GM19351 (cell line): ENCODE data around the gene AMH.

Experiments used
- ATAC-seq: cut with Tn5 transposase; IDR thresholded peaks from one replicate; pipeline ENCODE4 v1.9.1; 2021; ENCODE audit warnings: mild to moderate bottlenecking, moderate library complexity; ENCODE audit not compliant: unreplicated experiment

Gene AMH

DNA sequence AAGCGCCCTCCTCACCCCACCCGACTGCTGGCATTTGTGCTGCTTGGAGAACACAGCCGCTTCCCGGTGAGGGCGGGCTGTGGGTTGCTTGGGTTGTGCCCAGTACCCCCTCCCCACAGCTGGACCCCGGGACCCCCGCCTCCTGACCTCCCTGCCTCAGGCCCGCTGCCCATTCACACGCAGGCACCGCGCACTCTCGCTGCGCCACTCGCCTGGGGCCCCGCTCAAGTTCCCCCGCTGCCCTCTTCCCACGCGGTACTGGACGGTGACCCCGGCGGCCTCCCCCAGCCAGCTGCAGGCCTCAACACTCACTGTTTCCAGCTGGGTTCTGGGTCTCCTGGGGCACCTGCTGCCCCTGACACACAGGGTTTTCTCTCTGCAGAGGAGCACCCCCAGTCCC, 29.4 kb upstream of the AMH start:
- no peak for ATAC-seq

GRCh38 chr19:2221250-2221831, 27.8 kb upstream of the AMH start:
- ATAC-seq: no peak

DNA sequence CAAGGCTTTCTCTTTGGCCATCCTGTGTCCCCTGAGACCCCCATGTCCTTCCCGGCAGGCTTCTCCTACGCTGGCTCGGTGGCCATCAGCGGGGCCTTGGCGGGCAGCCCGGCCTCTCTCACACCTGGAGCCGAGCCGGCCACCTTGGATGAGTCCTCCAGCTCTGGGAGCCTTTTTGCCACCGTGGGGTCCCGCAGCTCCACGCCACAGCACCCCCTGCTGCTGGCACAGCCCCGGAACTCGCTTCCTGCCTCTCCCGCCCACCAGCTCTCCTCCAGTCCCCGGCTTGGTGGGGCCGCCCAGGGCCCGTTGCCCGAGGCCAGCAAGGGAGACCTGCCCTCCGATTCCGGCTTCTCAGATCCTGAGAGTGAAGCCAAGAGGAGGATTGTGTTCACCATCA, 27.2 kb upstream of the AMH start:
- ATAC-seq: no peak

DNA sequence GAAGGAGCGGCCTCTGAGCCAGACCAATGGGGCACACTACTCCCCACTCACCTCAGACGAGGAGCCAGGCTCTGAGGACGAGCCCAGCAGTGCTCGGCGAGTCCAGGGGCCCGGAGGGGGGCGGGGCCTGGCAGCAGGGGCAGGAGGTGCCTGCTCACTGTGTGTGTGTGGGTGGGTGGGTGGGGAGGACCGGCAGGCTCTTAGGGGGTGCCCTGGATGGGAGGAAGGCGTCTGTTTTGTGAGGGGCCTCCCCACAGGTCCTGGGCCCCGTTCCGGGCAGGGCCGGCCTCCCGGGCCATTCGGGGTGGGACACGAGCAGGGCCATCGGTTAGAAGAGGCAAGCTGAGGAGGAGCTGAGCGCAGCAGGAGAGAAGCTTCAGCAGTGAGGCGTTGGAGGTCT, 25.7 kb upstream of the AMH start:
- ATAC-seq: no peak

GRCh38 chr19:2223959-2224358, 25.2 kb upstream of the AMH start:
- ATAC-seq: no peak

DNA sequence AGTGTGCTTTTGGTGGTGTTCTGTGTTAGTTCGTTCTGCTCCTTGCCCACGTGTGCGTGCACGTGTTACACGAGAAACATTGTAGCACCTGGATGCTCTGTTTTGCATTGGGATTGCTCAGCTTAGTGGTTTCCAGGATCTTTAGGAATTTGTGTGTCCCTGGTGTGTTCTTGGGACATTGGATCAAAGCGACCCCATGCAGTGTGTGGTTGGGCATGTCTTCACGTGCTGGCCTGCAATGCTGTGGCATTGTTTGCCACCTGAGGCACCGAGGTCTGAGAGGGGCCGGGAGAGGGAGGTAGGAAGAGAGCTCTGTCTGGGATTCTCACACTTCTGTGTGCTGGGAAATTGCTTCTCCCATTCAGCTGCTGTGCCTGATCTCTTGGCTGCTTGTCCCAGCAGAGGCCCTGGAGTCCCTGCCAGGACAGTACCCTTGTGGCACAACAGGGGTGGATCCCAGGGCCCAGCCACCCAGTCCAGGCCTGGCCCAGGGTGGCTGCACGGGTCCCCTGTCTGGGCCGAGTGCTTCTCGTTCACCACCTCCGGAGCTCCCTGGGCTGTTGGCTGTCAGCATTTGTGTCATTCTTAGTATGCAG, 24.3 kb upstream of the AMH start:
- no peak for ATAC-seq

- ATAC-seq: no peak
Observed at GRCh38 chr19:2225415-2226050, 23.6 kb upstream of the AMH start.

DNA sequence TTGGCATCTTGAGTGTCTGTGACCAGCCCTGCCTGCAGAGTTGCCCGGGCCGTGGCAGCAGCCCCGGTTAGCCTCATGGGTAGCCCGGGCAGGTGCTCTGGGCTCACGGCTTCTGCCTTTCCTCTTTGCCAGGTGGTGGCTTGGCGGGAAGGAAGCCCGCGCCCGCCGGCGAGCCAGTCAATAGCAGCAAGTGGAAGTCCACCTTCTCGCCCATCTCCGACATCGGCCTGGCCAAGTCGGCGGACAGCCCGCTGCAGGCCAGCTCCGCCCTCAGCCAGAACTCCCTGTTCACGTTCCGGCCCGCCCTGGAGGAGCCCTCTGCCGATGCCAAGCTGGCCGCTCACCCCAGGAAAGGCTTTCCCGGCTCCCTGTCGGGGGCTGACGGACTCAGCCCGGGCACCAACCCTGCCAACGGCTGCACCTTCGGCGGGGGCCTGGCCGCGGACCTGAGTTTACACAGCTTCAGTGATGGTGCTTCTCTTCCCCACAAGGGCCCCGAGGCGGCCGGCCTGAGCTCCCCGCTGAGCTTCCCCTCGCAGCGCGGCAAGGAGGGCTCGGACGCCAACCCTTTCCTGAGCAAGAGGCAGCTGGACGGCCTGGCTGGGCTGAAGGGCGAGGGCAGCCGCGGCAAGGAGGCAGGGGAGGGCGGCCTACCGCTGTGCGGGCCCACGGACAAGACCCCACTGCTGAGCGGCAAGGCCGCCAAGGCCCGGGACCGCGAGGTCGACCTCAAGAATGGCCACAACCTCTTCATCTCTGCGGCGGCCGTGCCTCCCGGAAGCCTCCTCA, 22.9 kb upstream of the AMH start:
- ATAC-seq: no peak

GRCh38 chr19:2226840-2227360, 22.2 kb upstream of the AMH start:
- no peak for ATAC-seq

DNA sequence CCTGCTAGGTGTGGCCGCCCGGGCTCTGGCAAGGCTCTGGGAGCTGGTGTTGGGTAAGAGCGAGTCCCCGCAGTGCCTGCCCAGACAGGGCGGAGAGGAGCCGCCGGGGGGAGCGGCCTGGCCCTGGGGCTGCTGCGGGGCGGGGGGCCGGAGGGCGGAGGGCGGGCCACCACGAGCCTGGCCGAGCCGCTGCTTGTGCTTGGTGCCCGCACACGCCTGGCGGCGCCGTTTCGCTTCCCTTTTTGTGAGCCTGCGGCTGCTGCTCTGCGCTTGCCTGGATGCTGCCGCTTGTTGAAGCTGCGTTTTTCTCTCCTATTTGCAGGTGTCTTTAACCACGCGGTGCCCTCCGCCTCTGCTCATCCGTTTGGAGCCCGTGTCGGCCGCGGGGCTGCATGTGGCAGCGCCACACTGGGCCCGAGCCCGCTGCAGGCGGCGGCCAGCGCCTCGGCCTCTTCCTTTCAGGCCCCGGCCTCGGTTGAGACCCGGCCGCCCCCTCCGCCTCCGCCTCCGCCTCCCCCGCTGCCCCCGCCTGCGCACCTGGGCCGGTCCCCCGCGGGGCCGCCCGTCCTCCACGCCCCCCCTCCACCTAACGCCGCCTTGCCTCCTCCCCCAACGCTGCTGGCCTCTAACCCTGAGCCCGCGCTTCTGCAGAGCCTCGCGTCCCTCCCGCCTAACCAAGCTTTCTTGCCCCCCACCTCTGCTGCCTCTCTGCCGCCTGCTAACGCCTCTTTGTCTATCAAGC, 21.5 kb upstream of the AMH start:
- peak; percentile 51 for ATAC-seq

DNA sequence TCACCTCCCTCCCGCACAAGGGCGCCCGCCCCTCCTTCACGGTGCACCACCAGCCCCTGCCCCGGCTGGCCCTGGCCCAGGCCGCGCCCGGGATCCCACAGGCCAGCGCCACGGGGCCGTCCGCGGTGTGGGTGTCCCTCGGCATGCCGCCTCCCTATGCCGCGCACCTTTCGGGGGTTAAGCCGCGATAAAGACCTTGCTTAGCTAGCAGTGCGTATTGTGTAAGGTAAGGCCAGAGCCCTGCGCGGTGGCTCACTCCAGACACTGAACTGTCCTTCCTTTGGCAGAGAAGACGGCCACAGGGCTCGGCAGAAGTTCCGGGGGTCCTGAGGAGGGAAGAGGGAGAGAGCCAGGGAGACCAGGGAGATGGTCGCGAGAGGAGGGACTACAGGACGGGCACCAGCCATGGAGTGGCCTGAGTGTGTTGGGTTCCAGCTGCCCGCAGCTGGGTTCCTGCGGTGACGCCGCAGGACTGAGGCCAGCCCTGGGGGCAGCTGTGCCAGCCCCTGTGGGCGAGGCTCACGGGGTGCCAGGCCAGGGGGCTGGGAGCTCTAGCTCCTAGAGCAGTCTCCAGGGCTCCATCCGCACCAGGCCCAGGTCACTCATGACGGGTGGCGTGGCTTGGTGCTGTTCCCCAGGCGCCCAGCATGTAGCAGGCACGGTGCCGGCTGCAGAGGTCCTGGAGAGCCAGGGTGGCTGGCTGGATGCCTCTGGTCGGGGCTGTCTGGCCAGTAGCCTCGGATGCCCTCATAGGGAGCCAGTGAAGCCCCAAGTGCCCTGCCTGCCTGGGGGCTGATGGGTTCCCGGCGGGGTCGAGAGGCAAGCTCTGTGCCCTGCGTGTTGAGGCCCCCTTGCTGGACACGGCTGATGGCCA, 20.7 kb upstream of the AMH start:
- no peak for ATAC-seq

DNA sequence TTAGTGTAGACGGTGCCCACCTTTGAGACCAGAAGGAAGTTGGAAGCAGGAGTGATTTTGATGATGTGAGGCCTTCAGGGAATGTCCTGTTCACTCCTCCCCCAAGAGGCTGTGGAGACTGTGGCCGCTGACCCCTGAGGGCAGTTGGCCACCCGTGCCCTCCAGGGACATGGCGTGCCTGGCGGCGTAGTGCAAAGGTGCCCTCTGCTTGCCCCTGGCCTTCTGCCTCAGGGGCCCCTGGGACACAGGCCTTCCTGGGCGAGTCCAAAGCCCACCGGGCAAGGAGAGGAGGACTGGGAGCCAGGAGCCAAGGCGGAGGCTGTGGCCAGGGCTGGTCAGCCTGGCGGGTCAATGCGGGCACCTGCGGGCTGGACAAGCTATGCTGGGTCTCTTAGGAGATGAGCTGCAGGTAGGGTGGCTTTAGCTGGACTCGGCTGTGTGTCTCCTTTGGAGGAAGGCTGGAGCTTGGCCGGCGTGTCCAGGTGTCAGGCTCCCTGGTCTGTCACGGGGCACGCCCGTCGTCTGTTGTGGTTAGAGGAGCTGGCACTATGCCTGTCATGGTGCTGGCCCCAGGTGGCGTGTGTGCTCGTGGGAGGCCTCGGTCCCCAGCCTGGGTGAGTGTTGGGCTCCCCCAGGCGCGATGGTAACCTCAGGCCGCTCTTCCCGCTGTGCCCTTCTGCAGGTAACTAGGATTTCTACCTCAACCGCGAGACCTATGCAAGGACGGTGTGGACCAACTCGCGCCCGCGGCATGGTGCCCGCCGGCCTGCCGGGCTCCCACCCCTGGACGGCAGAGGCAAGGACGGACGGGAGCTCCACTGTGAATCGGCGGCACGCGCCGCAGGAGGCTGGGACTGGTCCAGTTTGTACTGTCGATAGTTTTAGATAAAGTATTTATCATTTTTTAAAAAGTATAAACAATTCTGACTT, 19.8 kb upstream of the AMH start:
- ATAC-seq: no peak

GRCh38 chr19:2230033-2230531, 19.0 kb upstream of the AMH start:
- no peak for ATAC-seq

DNA sequence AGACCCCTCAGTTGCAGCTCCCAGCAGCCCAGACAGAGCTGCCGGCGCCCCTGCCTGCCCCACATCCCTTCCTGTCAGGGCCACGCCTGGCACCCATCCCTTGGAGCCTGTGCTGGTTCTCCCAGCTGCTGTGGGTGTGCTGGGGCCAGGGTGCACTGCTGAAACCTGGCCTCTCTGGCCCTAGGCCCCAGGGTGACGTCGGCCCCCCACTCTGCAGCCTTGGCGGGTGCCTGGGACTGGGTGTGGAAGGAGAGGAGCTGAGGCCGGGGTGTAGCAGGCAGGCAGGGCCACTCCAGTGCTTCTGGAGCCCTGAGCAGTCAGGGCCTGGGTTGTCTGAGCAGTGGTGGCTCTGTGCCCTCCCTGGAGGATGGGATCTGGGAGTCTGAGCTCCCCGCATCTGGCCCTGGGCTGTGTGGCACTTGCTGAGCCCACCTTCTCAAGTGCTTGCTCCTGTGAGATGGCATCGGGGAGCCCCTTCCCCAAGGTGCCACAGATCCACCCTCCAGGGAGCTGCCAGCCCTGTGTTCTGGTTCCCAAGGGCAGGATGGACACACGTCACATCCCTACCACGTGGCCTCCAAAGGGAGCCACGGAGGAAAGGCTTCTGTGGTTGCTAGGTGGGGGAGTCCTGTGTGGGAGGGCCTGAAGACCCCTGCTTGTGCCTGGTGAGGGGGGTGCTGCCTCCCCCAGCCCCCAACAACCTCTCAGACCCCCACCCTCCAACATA, 18.2 kb upstream of the AMH start:
- no peak for ATAC-seq

DNA sequence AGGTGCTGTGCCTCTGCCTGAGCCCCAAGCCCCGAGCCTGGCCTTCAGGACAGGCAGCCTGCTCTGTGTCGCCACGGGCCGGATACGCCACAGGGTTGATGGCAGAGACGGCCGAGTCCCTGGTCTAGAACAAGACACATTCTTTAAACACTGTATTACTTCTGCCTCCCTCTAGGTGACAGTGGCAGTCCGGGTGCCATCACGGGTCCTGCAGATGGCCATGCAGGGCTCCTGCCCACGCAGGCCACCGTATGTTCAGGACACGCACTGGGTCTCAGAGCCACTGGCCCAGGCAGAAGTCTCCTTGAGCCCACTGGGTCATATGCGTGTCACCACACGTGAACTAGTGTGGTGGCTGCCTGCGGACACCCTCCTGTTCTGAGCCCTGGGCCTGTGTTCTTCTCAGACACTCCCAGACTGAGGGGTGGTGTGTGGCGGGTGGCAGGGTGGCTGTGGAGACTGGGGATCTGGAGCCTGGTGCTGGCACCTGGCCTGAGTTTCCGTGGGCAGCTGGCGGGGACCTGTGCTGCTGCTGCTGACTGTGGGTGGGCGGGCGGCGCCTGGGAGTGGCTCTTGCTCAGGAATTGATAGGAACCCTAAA, 17.4 kb upstream of the AMH start:
- no peak for ATAC-seq

DNA sequence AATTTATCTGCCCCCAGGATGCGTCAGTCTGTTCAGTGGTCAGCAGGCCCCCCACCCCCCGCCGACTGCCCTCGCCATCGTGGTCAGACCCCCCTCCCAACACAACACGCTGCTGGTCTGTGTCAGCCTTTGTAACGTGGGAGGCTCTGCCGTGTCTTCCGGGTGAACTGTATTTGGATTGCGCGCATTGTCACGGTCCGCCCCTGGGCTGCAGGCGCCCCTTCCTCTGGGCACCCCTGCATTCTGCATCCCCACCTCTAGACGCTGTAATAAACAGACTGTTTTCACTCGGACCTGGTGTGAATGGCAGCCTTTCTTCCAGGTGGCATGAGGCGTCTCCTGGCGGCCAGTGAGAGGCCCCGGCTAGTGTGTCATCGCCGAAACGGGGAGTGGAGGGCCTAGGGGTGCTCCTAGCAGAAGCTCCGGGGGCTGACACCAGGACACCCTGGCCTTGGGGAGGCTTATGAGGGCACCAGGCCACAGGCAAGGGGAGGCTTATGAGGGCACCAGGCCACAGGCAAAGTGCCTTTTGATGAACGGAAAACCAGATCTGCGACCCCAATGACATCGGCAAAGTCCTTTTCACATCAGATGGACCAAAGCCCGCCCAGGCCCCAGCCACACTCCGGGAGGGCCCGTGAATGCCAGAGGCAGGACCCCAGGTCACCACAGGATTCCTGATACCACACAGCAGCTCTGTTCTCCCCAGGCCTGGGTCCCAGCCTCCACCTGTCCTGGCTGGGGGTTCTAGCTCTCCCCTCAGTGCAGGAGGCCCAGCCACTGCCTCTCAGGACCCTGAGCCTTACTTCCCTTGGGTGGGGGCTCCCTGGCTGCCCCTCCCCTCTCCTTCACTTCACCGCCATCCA, 16.6 kb upstream of the AMH start:
- no peak for ATAC-seq
